ENCODE measurements around the gene TRIM14.

GRCh38 chr9:98100456-98100855 lies 18.6 kb downstream of the TRIM14 start:
- no peak for TF ChIP-seq CTCF (IDR thresholded peaks at IDR 0.05)
- TF ChIP-seq ZFX (IDR thresholded peaks at IDR 0.05; ENCODE audit: borderline replicate concordance), result no peak

Data from 22Rv1 (cell line).